Fibroblast of lung (primary cell): ENCODE measurements around the gene SUGCT.

Experiments
- EZH2 ChIP-seq: IDR thresholded peaks from 2 replicates; pipeline ENCODE4 v1.5.1; 2012; ENCODE audit warnings: low read length, control low read depth, mild to moderate bottlenecking; ENCODE audit errors: missing control alignments
- TF ChIP-seq, protein P1 (sequence below), 2 donors: IDR thresholded peaks in 1 of 2; conservative IDR thresholded peaks in 1 of 2; 1 replicate in 1 of 2; 2 replicates in 1 of 2; pipeline ENCODE4 v1.5.1; 2011 to 2012; ENCODE audit warnings: low read length in 2 of 2, control low read depth in 1 of 2, inconsistent platforms in 1 of 2, low read depth in 1 of 2, mild to moderate bottlenecking in 1 of 2

DNA sequence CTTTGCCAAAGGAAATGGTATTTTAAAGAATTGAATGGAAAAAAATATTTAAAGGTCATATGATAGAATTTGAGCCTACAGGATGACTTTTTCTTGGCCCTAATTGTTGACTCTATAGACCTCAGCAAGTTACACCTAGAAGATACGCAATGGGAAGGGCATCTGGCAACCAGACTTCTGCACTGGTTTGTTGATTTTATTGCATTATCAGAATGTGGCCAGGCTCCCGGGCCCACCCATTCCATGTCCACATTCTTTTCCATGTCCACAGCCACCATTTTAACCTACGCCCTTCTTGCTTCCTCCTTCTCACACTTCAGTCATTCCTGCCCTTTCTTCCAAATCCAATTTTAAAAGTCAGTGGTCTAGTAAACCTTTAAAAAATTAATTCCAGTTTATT is 738.4 kb downstream of the SUGCT start:
- TF ChIP-seq, protein P1, sequence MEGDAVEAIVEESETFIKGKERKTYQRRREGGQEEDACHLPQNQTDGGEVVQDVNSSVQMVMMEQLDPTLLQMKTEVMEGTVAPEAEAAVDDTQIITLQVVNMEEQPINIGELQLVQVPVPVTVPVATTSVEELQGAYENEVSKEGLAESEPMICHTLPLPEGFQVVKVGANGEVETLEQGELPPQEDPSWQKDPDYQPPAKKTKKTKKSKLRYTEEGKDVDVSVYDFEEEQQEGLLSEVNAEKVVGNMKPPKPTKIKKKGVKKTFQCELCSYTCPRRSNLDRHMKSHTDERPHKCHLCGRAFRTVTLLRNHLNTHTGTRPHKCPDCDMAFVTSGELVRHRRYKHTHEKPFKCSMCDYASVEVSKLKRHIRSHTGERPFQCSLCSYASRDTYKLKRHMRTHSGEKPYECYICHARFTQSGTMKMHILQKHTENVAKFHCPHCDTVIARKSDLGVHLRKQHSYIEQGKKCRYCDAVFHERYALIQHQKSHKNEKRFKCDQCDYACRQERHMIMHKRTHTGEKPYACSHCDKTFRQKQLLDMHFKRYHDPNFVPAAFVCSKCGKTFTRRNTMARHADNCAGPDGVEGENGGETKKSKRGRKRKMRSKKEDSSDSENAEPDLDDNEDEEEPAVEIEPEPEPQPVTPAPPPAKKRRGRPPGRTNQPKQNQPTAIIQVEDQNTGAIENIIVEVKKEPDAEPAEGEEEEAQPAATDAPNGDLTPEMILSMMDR (conservative IDR thresholded peaks at IDR 0.05 in 1 of 2, IDR thresholded peaks at IDR 0.05 in 1 of 2; ENCODE audit: low read depth in 1 of 2, low read length in 2 of 2) = no peak
- TF ChIP-seq EZH2 = no peak
